Retinal pigment epithelial cell (primary cell): ENCODE results near the gene RAP2B.

Source experiments
- DNase-seq: peaks from one replicate; pipeline ENCODE4 v3.0.0-alpha.2; 2010; ENCODE audit warnings: low read depth
- H3K4me3 ChIP-seq: 2 replicates; pipeline ENCODE4 v1.5.1; 2011; ENCODE audit warnings: mild to moderate bottlenecking, low read length, control low read depth, moderate library complexity
- CTCF ChIP-seq: conservative IDR thresholded peaks from 2 replicates; pipeline ENCODE4 v1.5.1; 2011; ENCODE audit warnings: low read depth, low read length, control low read depth, inconsistent platforms

Gene RAP2B

DNA sequence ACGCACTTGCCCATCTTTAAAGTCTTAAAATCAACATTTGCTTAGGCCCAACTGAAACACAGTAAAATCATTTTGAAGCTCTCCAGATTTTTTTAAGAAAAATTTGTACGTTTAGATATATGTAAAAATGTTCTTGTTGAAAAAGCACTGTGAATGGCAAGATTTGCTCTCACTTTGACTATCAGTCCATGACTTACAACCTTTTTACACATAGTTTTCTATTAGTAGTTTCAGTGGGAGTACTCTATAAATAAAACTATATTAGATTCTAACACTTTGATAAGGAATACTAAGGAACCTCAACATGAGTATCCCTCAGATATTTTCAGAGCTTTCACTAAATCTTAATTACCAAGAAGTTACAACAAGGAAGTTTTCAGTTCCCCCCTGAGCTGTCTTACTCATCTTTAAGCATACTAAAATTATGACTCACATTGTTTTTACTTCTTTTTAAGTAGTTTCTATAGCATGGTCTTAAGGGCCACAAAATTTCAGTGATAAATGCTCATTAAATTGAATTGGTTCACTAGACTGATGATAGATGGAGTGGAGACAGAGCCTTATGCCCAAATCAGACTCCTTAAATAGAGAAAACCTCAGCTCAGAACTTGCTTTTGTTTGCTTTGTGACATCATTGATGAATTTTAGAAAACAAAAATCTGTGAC lies 31.6 kb upstream of the RAP2B start:
- no peak for TF ChIP-seq CTCF
- no peak overlapping the region for H3K4me3 ChIP-seq
- DNase-seq, result peak; percentile 21

GRCh38 chr3:153137626-153138025 lies 24.4 kb upstream of the RAP2B start:
- H3K4me3 ChIP-seq, result no peak overlapping the region
- no peak for DNase-seq
- TF ChIP-seq CTCF, result no peak

GRCh38 chr3:153138276-153139210 lies 23.5 kb upstream of the RAP2B start:
- H3K4me3 ChIP-seq, result no peak overlapping the region
- no peak for TF ChIP-seq CTCF
- peak; percentile 90 for DNase-seq

- DNase-seq, result no peak
- no peak for TF ChIP-seq CTCF
- no peak overlapping the region for H3K4me3 ChIP-seq
Observed at GRCh38 chr3:153142961-153143360, 19.1 kb upstream of the RAP2B start.

- no peak for TF ChIP-seq CTCF
- H3K4me3 ChIP-seq, result no peak overlapping the region
- DNase-seq, result no peak
Observed at GRCh38 chr3:153144071-153144470, 18.0 kb upstream of the RAP2B start.

DNA sequence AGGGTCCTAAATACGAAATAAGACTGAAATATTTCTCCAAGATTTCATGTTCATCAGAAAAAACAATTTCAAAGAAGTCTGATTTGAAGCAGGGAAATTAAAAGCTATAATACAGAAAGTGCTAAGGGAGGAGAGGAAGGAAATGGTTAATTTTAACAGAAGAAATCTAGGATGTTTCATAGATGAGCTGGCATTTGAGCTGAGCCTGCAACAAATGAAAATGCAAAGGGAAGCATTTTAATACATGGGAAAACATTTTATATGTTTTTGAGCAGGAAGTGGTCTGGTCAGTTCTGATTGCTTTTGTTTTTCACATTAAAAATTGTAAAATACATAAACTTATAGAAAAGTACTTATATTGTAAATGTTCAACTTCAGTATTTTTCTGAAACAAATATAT lies 17.2 kb upstream of the RAP2B start:
- DNase-seq, result no peak
- no peak overlapping the region for H3K4me3 ChIP-seq
- no peak for TF ChIP-seq CTCF

- no peak overlapping the region for H3K4me3 ChIP-seq
- DNase-seq, result no peak
- TF ChIP-seq CTCF, result no peak
Observed at GRCh38 chr3:153145454-153145853, 16.6 kb upstream of the RAP2B start.
